ENCODE results near the gene GCN1.
"Not testable (repeated sequence)": the region's sequence is repeated elsewhere in the genome, so short reads cannot be mapped to it uniquely, and the experiment has no call there.

The GCN1 gene

DNA sequence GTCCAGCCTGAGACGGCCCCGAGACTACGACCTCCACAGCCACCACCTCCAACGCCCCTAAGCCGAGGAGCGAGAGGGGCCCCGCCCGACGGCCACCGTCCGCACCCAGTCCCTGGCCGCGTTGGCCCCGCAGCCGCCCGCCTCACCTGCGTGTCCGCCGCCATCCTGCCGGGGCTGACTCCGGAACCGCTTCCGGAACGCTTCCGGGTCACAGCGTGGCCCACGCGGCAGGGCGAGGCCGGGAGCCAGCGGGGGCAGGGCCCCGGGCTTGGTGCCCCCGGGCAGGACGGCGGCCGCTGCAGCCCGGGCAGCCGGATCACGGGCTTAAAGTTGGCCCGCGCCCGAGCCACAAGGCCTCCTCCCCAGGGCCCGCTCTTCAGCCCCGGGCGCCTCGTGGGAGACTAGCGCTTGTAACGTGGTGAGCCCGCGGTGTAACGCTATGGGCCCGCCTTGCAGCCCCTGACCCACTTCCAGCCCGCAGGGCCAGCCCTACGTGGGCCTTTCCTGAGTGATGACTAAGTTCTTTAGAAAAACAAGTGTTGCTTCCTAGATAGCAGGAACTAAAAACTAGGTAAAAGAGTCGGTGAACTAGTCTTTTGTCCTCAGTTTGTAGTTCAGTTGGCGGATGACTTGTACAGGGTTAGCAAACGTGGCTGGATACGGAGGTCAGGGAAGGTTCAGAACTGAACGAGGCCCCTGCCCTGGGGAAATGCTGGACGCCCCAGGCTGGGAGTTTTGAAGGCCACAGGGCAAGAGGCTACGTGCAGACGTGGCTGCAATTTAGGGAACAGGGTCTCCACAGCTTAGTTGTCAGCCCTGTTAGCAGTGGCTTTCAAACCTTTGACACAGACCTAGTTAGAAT, at the start of gene GCN1:
Gene GCN1 (minus strand): TSS at position 182 of the 862 bp plus-strand sequence. CDS start 18 bp downstream, at position 164.
- DNase-seq = peak; percentile 73 to 89 (median 84)

DNA sequence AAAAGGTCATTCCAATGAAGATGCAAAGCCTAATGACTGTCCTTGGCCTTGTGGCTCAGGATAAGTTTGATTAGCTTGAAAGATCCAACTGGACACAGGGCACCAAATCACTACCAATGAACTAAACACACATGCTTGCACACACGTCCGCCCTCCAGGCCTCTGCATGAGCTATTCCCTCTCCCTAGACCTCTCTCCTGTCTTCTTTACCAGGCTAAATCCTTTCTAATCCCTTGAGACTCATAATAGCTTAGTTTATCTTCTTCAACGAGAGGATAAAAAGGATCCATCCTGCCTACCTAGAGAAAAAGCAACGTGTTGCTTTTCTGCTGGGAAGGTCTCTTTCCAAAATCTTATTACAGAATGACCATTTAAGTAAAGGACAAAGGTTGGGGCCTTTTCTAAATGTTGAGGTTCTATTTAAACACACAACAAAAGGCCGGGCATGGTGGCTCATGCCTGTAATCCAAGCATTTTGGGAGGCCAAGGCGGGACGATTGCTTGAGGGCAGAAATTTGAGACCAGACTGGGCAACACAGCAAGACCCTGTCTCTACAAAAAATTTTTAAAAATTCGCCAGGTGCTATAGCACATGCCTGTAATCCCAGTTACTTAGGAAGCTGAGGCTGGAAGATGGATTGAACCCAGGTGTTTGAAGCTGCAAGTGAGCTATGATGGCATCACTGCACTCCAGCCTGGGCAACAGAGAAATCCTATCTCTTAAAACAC, 48.6 kb upstream of the GCN1 start:
- no peak for DNase-seq

DNA sequence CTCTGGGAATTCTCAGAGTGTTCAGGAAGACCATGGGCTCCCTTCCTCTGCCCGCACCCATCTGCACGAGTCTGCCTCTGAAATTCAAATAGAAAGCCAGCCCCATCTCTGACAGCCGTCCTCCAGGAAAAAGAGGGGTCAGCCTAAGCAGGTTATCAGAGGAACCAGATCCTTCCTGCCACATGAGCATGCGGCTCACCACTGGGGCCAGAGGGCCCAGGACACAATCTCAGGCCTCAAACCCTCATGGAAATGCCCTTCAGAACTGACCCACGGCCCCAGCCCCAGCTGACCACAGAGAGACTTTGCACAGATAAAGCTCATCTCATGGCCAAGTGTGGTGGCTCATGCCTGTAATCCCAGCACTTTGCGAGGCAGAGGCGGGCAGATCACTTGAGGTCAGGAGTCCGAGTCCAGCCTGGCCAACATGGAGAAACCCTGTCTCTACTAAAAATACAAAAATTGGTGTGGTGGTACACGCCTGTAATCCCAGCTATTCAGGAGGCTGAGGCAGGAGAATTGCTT, 47.8 kb upstream of the GCN1 start:
- no peak for DNase-seq

GRCh38 chr12:120241561-120242274, 47.2 kb upstream of the GCN1 start:
- no peak for DNase-seq

DNA sequence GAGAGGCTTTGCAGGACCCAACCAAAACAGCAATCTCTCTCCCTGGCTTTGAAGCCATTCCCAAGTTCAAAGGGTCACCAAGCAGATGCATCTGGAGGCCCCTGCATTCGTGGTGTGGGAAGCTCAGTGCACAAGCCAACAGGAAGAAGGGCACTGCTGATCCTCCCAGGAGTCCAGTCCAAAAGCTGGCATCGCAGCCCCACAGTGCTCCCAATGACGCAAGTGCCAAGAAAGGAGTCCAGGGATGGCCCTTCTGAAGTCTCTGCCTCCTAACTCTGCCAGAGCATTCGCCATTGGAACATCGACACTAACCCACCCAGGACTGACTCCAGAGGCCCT, 45.9 kb upstream of the GCN1 start:
- no peak for DNase-seq

DNA sequence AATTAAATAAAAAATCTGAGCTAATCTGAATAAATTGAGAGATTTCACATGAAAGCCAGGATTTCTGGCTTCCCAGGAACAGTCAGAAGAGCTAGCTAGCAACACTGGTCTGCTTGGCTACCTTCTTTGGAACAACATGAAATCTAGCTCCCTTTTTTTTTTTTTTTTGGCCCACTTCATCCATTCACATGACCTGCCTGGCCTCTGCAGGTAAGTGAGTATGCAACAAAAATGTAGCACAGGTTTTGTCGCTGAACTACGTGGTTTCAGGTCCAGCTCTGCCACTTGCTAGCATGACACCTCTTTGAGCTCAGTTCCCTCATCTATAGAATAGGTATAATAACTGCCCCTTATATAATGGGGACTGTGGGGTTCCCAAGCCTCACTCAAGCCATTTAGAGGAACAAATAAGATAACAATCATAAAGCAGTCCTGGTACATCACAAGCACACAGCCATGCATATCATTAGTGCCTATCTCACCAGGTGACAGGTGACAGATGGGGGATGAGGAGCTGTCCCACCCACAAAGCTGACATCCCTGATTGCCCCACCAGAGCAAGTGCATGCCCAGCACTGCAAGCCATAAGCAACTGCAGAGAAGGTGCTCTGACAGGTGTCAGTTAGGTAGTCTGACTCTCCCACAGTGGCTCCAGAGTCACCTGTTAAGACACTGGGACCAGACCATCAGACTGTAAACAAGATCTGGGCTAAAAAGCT, 45.4 kb upstream of the GCN1 start:
- DNase-seq = no peak

- no peak for DNase-seq
Observed at GRCh38 chr12:120238839-120239445, 44.4 kb upstream of the GCN1 start.

- DNase-seq = no peak
Observed at GRCh38 chr12:120238217-120238616, 43.7 kb upstream of the GCN1 start.

- no peak for DNase-seq
Observed at GRCh38 chr12:120237360-120238171, 43.1 kb upstream of the GCN1 start.

DNA sequence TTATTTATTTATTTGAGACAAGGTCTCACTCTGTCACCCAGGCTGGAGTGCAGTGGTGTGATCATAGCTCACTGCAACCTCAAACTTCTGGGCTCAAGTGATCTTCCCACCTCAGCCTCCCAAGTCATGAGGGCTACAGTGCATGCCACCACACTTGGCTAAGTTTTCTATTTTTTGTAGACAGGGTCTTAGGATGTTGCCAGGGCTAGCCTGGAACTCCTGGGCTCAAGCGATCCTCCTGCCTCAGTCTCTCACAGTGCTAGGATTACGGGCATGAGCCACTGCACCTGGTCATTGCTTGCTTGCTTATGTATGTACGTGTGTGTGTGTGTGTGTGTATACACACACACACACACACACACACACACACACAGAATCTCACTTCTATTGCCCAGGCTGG, 42.3 kb upstream of the GCN1 start:
- DNase-seq = not testable (repeated sequence)

DNA sequence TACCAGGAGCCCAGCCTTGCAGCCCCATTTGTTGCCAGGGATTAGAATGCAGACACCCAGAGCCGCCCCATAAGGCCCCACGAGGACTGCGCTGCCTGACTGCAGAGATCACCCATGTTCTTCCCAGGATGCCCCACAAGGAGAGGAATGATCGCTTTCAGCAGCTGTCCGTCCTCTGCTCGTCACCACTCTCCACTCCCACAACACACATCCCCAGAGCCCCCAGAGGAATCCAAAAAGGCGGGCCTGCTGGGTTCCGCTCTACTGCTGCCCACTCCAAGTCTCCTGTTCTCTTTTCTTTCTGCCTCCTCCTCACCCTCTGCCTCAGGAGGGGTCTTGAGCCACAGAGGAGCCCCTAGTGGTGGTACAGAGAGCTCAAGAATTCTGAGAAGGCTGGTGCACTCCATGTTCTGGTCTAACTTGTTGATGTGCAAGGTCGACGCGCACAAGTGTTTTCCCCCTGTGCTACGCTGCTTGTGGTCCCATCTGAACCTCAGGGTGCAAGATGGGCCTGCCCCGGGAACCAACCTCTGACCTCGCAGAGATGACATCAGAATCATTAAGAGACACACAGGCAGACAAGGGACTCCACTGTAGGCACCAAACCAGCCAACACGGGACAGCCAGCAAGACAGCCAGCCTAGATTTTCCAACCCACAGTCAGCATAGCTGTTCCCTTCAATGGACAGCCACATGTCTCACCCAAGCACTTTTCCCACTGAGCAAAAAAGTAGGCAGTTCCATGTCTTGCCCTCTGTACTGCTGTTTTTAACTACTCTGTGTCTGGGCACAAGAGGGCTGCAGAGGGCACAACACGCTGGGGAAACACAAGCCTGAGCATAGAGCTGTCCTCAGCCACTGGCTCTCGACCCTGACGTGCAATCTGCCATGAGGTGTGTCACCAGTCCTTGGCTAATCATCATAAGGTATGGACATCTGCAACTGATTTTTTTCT, 41.1 kb upstream of the GCN1 start:
- no peak for DNase-seq

GRCh38 chr12:120234643-120235368, 40.3 kb upstream of the GCN1 start:
- DNase-seq = no peak

- DNase-seq = peak in 3 of 4 experiments; percentile 23 to 44 (median 34)
Observed at GRCh38 chr12:120231316-120232011, 36.9 kb upstream of the GCN1 start.

- no peak for DNase-seq
Observed at GRCh38 chr12:120230974-120231315, 36.4 kb upstream of the GCN1 start.

GRCh38 chr12:120230326-120230973, 35.9 kb upstream of the GCN1 start:
- no peak for DNase-seq

- DNase-seq = no peak
Observed at GRCh38 chr12:120229487-120230325, 35.2 kb upstream of the GCN1 start.

DNA sequence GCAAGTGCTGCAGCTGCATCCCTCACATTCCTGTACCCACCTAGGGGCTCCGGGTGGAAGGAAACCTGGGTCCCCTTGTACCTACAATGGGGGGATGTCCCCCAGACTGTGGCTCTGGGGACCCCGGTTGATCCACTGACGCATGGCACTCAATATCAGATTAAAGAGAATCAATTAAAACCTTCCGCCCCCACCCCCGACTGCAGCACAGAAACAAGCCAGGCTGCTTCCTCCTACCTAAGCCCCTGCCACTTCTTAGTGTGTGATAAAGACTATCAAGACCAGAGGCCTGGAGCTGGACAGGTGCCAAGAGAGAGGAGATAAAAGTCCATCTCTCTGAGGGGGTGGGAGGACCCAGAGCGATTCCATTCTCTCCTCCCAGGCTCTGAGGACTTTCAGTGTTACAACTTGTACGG, 34.6 kb upstream of the GCN1 start:
- DNase-seq = no peak
